BE2C (cell line): ENCODE results near the gene HES3.

Source experiments
- DNase-seq: peaks from one replicate; pipeline ENCODE4 v3.0.0-alpha.2; 2020
- H3K27me3 ChIP-seq: fragments of 250-450 bp; sonication (Bioruptor Pico); 2 replicates; pipeline ENCODE4 v1.5.1; 2020; ENCODE audit warnings: mild to moderate bottlenecking
- H3K36me3 ChIP-seq: fragments of 250-450 bp; sonication (Bioruptor Pico); 2 replicates; pipeline ENCODE4 v1.5.1; 2020; ENCODE audit warnings: mild to moderate bottlenecking
- H3K4me1 ChIP-seq: fragments of 250-450 bp; sonication (Bioruptor Pico); 2 replicates; pipeline ENCODE4 v1.5.1; 2020
- H3K4me3 ChIP-seq: 2 replicates; pipeline ENCODE4 v1.5.1; 2011; ENCODE audit warnings: low read depth, low read length
- H3K9me3 ChIP-seq: fragments of 250-450 bp; sonication (Bioruptor Pico); 2 replicates; pipeline ENCODE4 v1.5.1; 2020
- CTCF ChIP-seq: IDR thresholded peaks from 2 replicates; pipeline ENCODE4 v1.5.1; 2012; ENCODE audit warnings: mild to moderate bottlenecking, low read depth, low read length

HES3 gene

GRCh38 chr1:6288665-6289064 is 44.7 kb downstream of the HES3 start:
- no peak for DNase-seq
- H3K9me3 ChIP-seq = no peaks in the 10 kb centered on the region
- TF ChIP-seq CTCF = no peak
- no peaks in the 10 kb centered on the region for H3K36me3 ChIP-seq
- no peaks in the 10 kb centered on the region for H3K4me1 ChIP-seq
- no peaks in the 10 kb centered on the region for H3K27me3 ChIP-seq
- no peak overlapping the region for H3K4me3 ChIP-seq

DNA sequence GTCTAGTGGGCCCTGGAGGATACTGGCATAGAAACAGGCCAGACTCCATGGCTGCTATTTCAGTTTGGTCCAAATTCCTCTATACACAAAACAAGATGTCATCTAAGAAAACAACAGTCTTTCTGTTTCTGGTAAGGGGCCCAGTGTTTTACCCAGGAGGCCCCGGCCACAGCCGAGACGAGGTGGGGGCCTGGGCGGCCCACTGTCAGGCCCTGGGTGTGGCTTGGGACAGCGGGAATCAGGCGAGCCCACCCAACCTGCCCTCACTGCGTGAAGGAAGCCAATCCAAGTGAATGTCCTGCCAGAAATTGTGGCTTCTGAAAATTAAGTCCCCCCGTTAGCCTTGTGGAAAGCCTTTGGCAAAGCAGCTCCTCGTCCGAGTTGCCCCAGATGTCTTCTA is 48.1 kb downstream of the HES3 start:
- H3K4me1 ChIP-seq = no peaks in the 10 kb centered on the region
- H3K36me3 ChIP-seq = peaks cover 3% of the 10 kb centered on the region; the same call in 1 of the 2 replicates
- H3K4me3 ChIP-seq = no peak overlapping the region
- H3K9me3 ChIP-seq = no peaks in the 10 kb centered on the region
- H3K27me3 ChIP-seq = no peaks in the 10 kb centered on the region
- TF ChIP-seq CTCF = no peak
- no peak for DNase-seq

GRCh38 chr1:6294080-6294889 is 50.3 kb downstream of the HES3 start:
- TF ChIP-seq CTCF = no peak
- H3K9me3 ChIP-seq = no peaks in the 10 kb centered on the region

DNA sequence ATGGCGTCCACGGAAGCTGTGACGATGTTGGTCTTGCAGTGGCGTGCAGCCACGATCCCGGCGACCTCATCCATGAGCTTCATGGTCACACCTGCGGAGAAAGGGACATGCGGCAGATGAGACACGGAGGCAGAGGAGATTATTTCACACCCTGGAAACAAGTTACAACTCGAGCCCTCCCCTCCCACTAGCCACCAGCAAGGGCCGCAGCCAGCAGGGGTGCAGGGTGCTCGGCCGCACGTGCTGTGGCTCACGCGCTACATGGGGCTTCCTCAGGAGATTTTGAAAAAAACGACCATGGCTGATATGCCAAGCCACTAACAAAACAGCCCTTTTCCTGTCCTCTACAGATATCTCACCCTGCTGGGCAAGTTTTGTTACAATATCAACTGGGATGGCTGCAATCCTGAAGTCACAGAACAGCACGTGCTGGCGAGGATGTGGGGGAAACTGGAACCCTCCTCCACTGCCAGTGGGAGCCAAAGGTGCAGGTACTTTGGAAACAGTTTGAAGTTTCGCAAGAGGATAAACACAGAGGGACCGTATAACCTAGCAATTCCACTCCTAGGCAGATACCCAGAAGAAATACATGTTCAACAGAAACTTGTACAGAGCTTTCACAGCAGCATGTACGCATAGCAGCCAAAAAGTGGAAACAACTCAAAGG is 51.0 kb downstream of the HES3 start:
- no peak for TF ChIP-seq CTCF
- H3K27me3 ChIP-seq = no peaks in the 10 kb centered on the region
- no peak overlapping the region for H3K4me3 ChIP-seq
- no peaks in the 10 kb centered on the region for H3K4me1 ChIP-seq
- peaks cover 3% of the 10 kb centered on the region; the same call in 1 of the 2 replicates for H3K36me3 ChIP-seq
- DNase-seq = no peak
- no peaks in the 10 kb centered on the region for H3K9me3 ChIP-seq

More at GRCh38 chr1:6294080-6294889, 50.3 kb downstream of the HES3 start:
- Histone ChIP-seq H3K36me3 (peaks cover 3% of the 10 kb centered on the region; the same call in 1 of the 2 replicates), H3K27me3 (no peaks in the 10 kb centered on the region), H3K4me1 (no peaks in the 10 kb centered on the region), H3K4me3 (no peak overlapping the region)
- no peak for DNase-seq
